Raji (cell line): Measurements from ENCODE around the gene NTM.

ENCODE experiments used
- POLR2A ChIP-seq: IDR thresholded peaks from 2 replicates; pipeline ENCODE4 v1.6.1; 2011; ENCODE audit warnings: low read depth, low read length, control low read depth; ENCODE audit not compliant: insufficient read depth

The NTM gene

GRCh38 chr11:131441051-131441810, 70.8 kb downstream of the NTM start:
- TF ChIP-seq POLR2A: no peak

- no peak for TF ChIP-seq POLR2A
Observed at GRCh38 chr11:131446590-131447275, 76.3 kb downstream of the NTM start.

GRCh38 chr11:131447277-131447815, 76.9 kb downstream of the NTM start:
- TF ChIP-seq POLR2A: no peak

GRCh38 chr11:131447898-131448297, 77.5 kb downstream of the NTM start:
- TF ChIP-seq POLR2A: no peak

- TF ChIP-seq POLR2A: no peak
Observed at GRCh38 chr11:131449036-131450019, 78.9 kb downstream of the NTM start.

- TF ChIP-seq POLR2A: no peak
Observed at GRCh38 chr11:131454490-131454889, 84.1 kb downstream of the NTM start.

GRCh38 chr11:131454989-131455388, 84.6 kb downstream of the NTM start:
- TF ChIP-seq POLR2A: no peak

GRCh38 chr11:131455843-131456704, 85.7 kb downstream of the NTM start:
- no peak for TF ChIP-seq POLR2A

- no peak for TF ChIP-seq POLR2A
Observed at GRCh38 chr11:131457163-131457562, 86.7 kb downstream of the NTM start.

GRCh38 chr11:131458421-131458820, 88.0 kb downstream of the NTM start:
- TF ChIP-seq POLR2A: no peak

- TF ChIP-seq POLR2A: no peak
Observed at GRCh38 chr11:131460931-131461330, 90.5 kb downstream of the NTM start.

GRCh38 chr11:131462622-131463021, 92.2 kb downstream of the NTM start:
- no peak for TF ChIP-seq POLR2A

GRCh38 chr11:131463162-131463561, 92.7 kb downstream of the NTM start:
- TF ChIP-seq POLR2A: no peak
